Neural progenitor cell (in vitro differentiated cells): Measurements from ENCODE around the gene FER1L5.

Experiments
- EZH2 ChIP-seq: fragments of 200-600 bp; sonication (generic); IDR thresholded peaks from 2 replicates; pipeline ENCODE4 v1.6.1; 2017; ENCODE audit warnings: antibody characterized with exemption, mild to moderate bottlenecking, moderate library complexity
- EZH2phosphoT487 ChIP-seq: fragments of 200-600 bp; sonication (generic); IDR thresholded peaks from 2 replicates; pipeline ENCODE4 v1.6.1; 2017; ENCODE audit warnings: antibody characterized with exemption
- TF ChIP-seq, protein P1 (sequence below): fragments of 200-600 bp; sonication (generic); IDR thresholded peaks from 2 replicates; pipeline ENCODE4 v1.5.1; 2017; ENCODE audit warnings: antibody characterized with exemption, mild to moderate bottlenecking

DNA sequence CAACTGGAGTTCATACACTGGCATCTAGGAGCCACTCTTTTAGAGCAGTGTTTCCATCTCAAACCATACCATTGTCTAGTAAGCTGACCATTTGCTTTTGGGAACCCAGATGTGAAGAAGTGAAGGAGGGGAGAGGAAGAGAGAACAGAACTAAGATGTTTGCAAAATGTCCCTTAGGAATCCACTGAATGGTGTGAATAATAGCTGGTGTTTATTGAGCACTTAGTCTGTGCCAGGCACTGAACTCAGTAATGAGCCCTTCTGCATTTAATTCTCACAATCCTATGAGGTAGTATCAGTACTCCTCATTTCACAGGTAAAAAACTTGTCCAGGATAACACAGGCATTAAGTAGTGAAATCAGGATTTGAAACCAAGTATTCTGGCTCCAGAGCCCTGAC, 73.8 kb downstream of the FER1L5 start:
- TF ChIP-seq EZH2 = no peak
- TF ChIP-seq, protein P1, sequence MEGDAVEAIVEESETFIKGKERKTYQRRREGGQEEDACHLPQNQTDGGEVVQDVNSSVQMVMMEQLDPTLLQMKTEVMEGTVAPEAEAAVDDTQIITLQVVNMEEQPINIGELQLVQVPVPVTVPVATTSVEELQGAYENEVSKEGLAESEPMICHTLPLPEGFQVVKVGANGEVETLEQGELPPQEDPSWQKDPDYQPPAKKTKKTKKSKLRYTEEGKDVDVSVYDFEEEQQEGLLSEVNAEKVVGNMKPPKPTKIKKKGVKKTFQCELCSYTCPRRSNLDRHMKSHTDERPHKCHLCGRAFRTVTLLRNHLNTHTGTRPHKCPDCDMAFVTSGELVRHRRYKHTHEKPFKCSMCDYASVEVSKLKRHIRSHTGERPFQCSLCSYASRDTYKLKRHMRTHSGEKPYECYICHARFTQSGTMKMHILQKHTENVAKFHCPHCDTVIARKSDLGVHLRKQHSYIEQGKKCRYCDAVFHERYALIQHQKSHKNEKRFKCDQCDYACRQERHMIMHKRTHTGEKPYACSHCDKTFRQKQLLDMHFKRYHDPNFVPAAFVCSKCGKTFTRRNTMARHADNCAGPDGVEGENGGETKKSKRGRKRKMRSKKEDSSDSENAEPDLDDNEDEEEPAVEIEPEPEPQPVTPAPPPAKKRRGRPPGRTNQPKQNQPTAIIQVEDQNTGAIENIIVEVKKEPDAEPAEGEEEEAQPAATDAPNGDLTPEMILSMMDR = no peak
- no peak for TF ChIP-seq EZH2phosphoT487
